ENCODE results near the gene MRPL42. TPM values are rescaled to one million over a fixed set of nuclear protein-coding genes. Genes with fewer than 3 reads are reported as not detected.

Gene MRPL42
- total RNA-seq, 1 experiment from 2014 or later, result 117 TPM

Other genes with a start within 250 kb of the MRPL42 start
- gene NUDT4, start 89.6 kb upstream of the MRPL42 start, total RNA-seq (2014; rRNA removed; shearing (Covaris generic)), result 60.0 and 73.2 TPM in 2 replicates
- 324 and 342 TPM in 2 replicates for gene UBE2N, start 25.6 kb upstream of the MRPL42 start, total RNA-seq (2014; rRNA removed; shearing (Covaris generic))
- gene SOCS2, start 105.2 kb downstream of the MRPL42 start, total RNA-seq (2014; rRNA removed; shearing (Covaris generic)), result 86.0 and 138 TPM in 2 replicates
- gene CRADD, start 209.9 kb downstream of the MRPL42 start, total RNA-seq (2014; rRNA removed; shearing (Covaris generic)), result 9.6 and 10.2 TPM in 2 replicates

Measured in H7 (cell line).